Stimulated activated effector memory CD8-positive, alpha-beta T cell treated with anti-CD3 and anti-CD28 coated beads, Interleukin-12 subunit alpha, Interleukin-12 subunit beta, amount 100 ng/mL, for 72 hours (primary cell): ENCODE results near the gene MORF4L1.
A peak's percentile ranks its signal among the peaks of the same experiment; 100 is the strongest.

Experiments
- ATAC-seq: fragments of 150-1000 bp; cut with Tn5 transposase; 2 replicates; pipeline ENCODE4 v1.10.0; 2021
- DNase-seq, 2 donors: peaks; one replicate each; pipeline ENCODE4 v3.0.0; 2021 to 2022; ENCODE audit warnings: low spot score in 2 of 2
- H3K27ac Mint-ChIP-seq: one replicate; pipeline ENCODE4 v1.8.0; 2022; ENCODE audit warnings: mild to moderate bottlenecking, mixed read lengths
- H3K36me3 Mint-ChIP-seq: one replicate; pipeline ENCODE4 v1.8.0; 2022; ENCODE audit warnings: mild to moderate bottlenecking, mixed read lengths
- H3K4me1 Mint-ChIP-seq: one replicate; pipeline ENCODE4 v1.8.0; 2022; ENCODE audit warnings: mixed read lengths
- H3K4me3 Mint-ChIP-seq: one replicate; pipeline ENCODE4 v1.8.0; 2022; ENCODE audit warnings: mild to moderate bottlenecking, mixed read lengths
- H3K9me3 Mint-ChIP-seq: one replicate; pipeline ENCODE4 v1.8.0; 2022; ENCODE audit warnings: mixed read lengths

MORF4L1 gene

DNA sequence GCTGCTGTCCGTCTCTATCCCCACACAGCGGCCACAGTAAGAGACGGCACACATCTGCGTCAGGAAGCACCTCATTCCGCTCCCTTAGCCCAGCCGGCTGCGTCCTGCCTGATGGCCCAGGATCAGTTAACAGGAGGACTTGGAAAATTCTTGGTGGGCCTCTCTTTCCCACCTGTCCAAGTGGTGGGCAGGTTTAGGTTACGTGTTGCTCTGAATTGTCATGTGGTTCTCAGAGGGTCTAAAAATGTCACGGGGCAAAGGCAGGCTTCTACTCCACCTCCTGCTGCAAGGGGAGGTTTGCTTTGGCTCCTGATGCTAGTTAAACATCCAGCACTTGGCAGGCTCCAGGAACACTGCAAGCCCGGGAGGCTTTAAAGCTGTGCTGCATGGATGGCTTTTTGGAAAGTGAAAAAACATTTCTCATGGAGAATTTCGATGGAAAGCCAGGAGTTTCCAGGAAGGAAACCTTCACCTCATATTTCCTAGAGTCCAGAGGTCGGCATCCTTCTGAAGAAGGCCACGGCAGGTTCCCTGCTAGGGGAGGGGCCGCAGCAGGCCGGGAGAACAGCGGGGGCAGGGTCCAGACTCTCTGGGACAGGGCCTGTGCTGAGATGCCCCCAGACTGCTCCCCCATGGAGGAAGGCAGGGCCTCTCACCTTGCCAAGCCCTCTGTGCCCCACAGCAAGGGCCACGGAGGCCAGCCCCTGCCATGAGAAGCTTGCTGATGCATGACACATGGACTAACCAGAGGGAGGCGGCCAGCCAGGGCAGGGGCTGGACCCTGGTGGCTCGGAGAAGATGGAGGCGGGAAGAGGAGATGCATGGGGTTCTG is 61.3 kb downstream of the MORF4L1 start:
- no peaks in the 10 kb centered on the region for H3K9me3 Mint-ChIP-seq
- H3K4me1 Mint-ChIP-seq = peaks cover 36% of the 10 kb centered on the region
- ATAC-seq (no peak), DNase-seq (no peak)
- H3K4me3 Mint-ChIP-seq = no peak overlapping the region
- H3K36me3 Mint-ChIP-seq = peaks cover 96% of the 10 kb centered on the region
- peak overlapping the region; percentile 36 for H3K27ac Mint-ChIP-seq

DNA sequence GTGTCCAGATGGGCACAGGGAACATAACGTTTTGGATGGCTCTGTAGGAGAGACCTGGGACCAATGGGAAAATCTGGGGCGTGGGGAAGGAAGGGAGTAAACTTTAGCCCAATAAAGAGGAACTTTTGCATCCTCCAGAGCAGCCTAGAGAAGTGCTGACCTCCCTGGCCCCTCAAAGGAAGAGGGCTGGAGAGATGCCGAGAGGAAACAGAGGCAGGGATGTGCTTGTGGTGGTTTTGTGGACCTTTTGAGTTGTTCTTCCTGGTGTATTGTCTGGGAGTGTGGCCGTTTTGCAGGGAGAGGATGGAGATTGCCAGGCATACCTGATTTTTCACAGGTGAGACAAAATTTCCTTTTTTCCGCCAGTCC is 61.9 kb downstream of the MORF4L1 start:
- Mint-ChIP-seq H3K9me3 (no peaks in the 10 kb centered on the region), H3K27ac (peak overlapping the region; percentile 36), H3K4me3 (no peak overlapping the region), H3K4me1 (peaks cover 41% of the 10 kb centered on the region), H3K36me3 (peaks cover 96% of the 10 kb centered on the region)
- DNase-seq (no peak), ATAC-seq (no peak)

DNA sequence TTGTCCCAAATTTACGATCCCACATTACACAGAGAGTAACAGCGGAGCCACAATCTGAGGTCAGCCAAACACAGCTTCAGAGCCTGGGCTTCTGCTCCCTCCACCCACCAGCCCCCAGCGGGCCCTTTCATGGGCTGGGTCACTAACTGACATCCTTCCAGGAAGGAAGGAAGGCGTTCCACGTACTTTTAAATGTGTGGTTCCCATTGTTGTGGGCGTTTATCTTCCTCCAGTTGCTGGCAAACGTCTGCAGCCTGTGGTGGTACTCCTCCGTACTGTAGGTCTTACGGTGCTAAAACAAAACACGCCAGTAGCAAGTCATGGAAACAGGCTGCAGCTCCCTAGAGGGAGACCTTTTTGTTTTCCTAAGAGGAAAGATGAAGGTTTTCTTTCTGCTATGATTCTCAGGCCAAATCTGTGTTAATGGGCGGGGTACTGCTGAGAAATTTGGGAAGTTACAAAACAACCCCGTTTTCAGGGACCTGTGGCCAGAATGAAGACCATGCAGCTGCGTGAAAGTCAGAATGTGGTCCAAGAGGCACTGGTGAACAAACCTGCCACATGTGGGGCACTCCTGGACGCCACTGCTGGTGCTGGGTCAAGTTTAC is 64.5 kb downstream of the MORF4L1 start:
- Mint-ChIP-seq H3K4me1 (peaks cover 39% of the 10 kb centered on the region), H3K27ac (peak overlapping the region; percentile 72), H3K36me3 (peaks cover 96% of the 10 kb centered on the region), H3K4me3 (peak overlapping the region; percentile 70), H3K9me3 (no peaks in the 10 kb centered on the region)
- DNase-seq (no peak), ATAC-seq (peak; percentile 50)

DNA sequence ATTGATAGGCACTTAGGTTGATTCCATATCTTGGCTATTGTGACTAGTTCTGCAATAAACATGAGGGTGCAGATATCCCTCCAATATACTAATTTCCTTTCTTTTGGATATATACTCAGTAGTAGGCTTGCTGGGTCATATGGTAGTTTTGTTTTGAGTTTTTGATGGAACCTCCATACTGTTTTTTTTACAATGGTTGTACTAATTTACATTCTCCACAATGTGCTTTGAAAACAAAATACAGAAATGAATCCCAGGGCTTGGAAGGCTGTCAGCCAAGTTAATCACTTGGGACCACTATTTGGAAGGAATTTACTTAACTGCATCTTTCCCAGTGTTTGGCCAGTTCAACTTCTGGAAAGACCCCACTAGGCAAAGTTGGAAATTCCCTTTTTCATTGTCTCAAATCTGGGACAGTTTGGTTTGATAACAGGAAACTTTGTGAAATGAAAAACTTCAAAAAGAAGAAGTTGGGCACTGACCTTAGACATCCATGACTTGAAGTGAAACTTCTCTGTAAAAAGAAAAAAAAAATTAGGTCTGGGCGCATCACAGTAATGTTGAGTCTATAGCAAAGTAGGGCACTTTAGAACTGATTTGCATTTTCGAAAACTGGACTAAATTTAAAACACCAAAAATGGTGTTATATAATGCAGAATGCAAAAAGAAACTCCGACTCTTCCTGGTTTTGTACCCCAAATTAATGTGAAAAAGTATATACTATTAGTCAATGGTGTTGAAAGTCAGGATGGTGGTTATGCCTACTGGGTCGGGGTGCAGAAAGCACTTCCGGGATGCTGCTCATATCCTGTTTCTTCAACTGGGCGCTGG is 66.2 kb downstream of the MORF4L1 start:
- H3K4me1 Mint-ChIP-seq = peaks cover 38% of the 10 kb centered on the region
- peak overlapping the region; percentile 94 for H3K27ac Mint-ChIP-seq
- no peaks in the 10 kb centered on the region for H3K9me3 Mint-ChIP-seq
- H3K4me3 Mint-ChIP-seq = peak overlapping the region; percentile 70
- ATAC-seq = peak; percentile 89
- H3K36me3 Mint-ChIP-seq = peaks cover 89% of the 10 kb centered on the region
- DNase-seq = no peak

DNA sequence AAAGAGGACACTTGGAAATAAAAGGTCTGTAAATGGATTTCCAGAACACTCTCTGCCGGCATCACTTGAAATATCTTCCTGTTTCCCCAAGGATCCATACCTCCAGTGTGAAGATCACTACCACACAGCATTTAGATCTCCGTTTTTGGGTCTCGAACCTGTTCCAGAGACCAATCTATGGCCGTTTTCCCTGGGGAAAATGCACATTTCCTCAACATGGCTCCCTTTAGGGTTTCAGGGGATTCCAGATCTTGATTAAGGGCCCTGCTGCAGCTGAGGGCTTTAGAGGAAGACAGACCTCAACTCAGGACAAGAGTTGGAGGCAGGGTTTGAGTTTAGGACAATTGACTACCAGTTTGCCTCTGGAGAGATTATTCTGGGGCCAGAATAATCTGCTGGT is 70.1 kb downstream of the MORF4L1 start:
- Mint-ChIP-seq H3K27ac (no peak overlapping the region), H3K36me3 (peaks cover 50% of the 10 kb centered on the region), H3K4me3 (peak overlapping the region; percentile 86), H3K9me3 (no peaks in the 10 kb centered on the region), H3K4me1 (peaks cover 28% of the 10 kb centered on the region)
- ATAC-seq (no peak), DNase-seq (no peak)

DNA sequence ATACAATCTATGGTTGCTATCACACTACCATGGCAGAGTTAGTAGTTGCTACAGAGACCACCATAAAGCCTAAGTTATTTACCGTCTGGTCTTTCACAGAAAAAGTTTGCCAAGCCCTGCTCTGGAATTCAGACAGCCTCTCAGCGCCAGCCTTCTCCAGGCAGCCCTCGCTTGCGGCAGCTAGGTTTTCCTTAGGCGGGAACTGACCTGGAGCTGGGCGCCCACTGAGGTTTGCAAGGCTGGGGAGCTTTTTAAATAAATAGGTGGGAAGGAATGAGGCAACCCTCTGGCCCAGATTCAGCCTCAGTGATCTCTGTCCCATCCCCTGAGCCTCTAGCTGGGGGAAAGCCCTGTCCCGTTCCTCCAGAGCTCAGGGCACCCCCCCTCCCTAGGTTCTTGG is 71.0 kb downstream of the MORF4L1 start:
- H3K9me3 Mint-ChIP-seq = no peaks in the 10 kb centered on the region
- H3K27ac Mint-ChIP-seq = peak overlapping the region; percentile 85
- peaks cover 41% of the 10 kb centered on the region for H3K36me3 Mint-ChIP-seq

DNA sequence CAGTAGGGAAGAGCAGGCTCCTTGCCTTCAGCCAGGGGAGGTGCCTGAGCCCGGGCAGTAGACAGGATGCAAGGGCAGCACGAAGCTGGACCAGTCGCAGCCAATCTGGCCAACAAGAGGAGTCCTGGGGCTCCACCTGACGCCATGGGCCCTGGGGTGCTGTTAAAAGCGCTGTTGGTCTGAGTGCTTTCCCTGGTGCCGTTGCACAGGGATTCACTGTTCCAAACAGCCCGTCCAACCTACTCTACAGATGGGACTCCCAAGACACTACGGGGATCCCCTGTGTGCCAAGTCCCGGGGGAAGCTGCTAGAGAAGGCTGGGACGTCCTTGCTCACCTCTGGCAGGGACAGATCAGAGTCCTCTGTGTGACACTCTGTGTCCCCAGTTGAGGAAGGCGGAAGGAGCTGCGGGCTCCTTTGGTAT is 71.5 kb downstream of the MORF4L1 start:
- Mint-ChIP-seq H3K36me3 (peaks cover 36% of the 10 kb centered on the region), H3K27ac (peak overlapping the region; percentile 85), H3K9me3 (no peaks in the 10 kb centered on the region), H3K4me1 (peaks cover 13% of the 10 kb centered on the region), H3K4me3 (peak overlapping the region; percentile 86)
- DNase-seq = no peak
- ATAC-seq = peak; percentile 17

More for the DNA sequence above, 71.0 kb downstream of the MORF4L1 start:
- Mint-ChIP-seq H3K4me1 (peaks cover 18% of the 10 kb centered on the region), H3K4me3 (peak overlapping the region; percentile 86)
- no peak for DNase-seq
- ATAC-seq = no peak

DNA sequence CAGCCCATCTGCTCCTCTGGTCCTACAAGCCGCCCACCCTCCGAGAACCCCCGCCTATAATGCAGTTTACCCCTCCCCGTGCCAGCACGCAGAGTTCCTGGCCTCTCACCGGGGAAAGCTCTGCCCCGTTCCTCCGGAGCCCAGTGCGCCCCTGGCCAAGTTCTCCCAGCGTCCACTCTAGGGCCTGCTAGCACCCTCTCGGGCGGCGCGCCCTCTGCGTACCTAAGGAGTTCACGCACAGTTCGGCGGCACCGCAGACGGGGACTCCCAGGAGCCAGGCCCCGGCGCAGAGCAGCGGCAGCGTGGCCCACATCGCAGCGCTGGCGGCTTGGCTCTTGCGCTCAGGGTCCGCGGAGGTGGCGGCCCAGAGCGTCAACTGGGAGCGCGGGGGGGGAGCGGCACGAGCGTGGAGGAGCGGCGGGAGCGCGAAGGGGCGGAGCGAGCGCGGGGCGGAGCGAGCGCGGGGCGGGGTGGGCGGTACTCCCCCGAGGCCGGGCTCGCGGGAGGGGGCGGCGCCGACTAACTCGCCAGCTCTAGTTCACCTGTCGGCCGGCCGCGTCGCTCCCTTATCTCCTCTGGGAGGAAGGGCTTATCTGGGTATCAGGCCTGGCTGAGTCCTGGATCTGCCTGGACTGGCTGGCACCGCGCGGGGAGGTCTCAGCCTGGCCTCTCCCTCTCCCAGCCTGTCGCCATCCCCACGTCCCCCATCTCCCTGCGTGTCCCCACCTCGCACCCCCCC is 72.1 kb downstream of the MORF4L1 start, which contains the start of gene CTSH:
TSS of gene CTSH (minus strand) at position 378 of the 739 bp plus-strand sequence. CDS start at position 313, 65 bp downstream.
- peak; percentile 89 for ATAC-seq
- Mint-ChIP-seq H3K4me1 (peaks cover 7% of the 10 kb centered on the region), H3K4me3 (peak within 1 kb of the TSS; percentile 86), H3K9me3 (no peaks in the 10 kb centered on the region), H3K36me3 (peaks cover 30% of the 10 kb centered on the region), H3K27ac (peak within 1 kb of the TSS; percentile 85)
- peak; percentile 68 to 78 for DNase-seq

DNA sequence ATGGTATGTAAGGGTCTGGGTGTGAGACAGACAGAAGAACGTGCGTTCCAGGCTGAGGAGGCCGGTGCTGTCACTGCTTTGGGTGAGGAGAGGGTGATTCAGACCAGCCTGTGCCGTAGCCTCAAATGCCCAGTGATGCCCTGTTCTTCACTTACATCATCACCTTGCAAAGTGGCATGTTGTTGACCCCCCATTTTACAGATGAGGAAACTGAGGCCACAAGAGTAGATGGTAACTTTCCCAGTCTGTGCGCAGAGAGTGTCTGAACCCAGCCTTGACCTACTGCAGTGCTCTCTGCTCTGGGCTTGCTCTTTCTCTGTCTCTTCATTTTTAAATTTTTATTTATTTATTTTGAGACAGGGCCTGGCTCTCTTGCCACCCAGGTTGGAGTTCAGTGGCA is 73.8 kb downstream of the MORF4L1 start:
- peaks cover 12% of the 10 kb centered on the region for H3K4me1 Mint-ChIP-seq
- ATAC-seq = no peak
- peak overlapping the region; percentile 34 for H3K27ac Mint-ChIP-seq
- no peak for DNase-seq
- peaks cover 16% of the 10 kb centered on the region for H3K36me3 Mint-ChIP-seq
- H3K4me3 Mint-ChIP-seq = peak overlapping the region; percentile 86
- H3K9me3 Mint-ChIP-seq = no peaks in the 10 kb centered on the region

DNA sequence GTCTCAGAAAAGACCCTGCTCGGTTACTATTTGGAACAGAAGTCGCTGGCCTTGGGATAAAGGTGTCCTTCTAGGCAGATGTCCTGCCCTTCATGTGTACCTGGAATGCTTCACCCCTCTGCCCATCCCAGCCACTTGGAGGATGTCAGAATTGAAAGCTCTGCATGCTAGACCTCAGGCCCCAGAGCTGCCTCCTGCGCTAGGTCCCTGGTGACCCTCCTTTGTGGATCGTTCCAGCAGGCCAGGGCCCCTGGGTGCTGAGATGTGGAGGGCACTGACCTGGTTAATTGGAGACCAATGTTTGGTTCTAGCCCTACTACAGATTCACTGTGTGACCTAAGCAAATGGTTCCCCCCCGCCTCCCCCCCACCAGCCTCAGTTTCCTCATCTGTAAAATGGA is 74.8 kb downstream of the MORF4L1 start:
- Mint-ChIP-seq H3K27ac (no peak overlapping the region), H3K9me3 (no peaks in the 10 kb centered on the region), H3K4me3 (no peak overlapping the region), H3K36me3 (peaks cover 6% of the 10 kb centered on the region), H3K4me1 (peaks cover 17% of the 10 kb centered on the region)
- DNase-seq = no peak
- no peak for ATAC-seq
